Sigmoid colon (tissue), 3 donors: ENCODE results near the gene EGR2.

ENCODE experiments used
- CTCF ChIP-seq, 4 experiments: fragments of 450-650 bp in 3 of 4; fragments of 200-600 bp in 1 of 4; IDR thresholded peaks; one replicate each; pipeline ENCODE4 v1.5.1; 2016 to 2019; ENCODE audit warnings: antibody characterized with exemption in 4 of 4, mild to moderate bottlenecking in 3 of 4, moderate library complexity in 2 of 4
- POLR2A ChIP-seq, 2 donors: fragments of 450-650 bp; IDR thresholded peaks; one replicate each; pipeline ENCODE4 v1.6.1; 2016; ENCODE audit warnings: antibody characterized with exemption in 2 of 2, mild to moderate bottlenecking in 2 of 2, moderate library complexity in 2 of 2

GRCh38 chr10:62851442-62851841 is 35.3 kb upstream of the EGR2 start:
- no peak for TF ChIP-seq CTCF (IDR thresholded peaks at IDR 0.05)
- no peak for TF ChIP-seq POLR2A (IDR thresholded peaks at IDR 0.05)
